Uterus (tissue), 4 donors: ENCODE results near the gene MYL11. TPM values are rescaled to one million over a fixed set of nuclear protein-coding genes. Genes with fewer than 3 reads are reported as not detected.

Source experiments
- DNase-seq, 2 donors: peaks; one replicate each; pipeline ENCODE4 v3.0.0-alpha.2; 2019 to 2020
- H3K27ac ChIP-seq, 2 donors: fragments of 200-600 bp; sonication (generic); 1 replicate in 1 of 2; 2 replicates in 1 of 2; pipeline ENCODE4 v1.5.1; 2016 to 2018
- H3K27me3 ChIP-seq, 2 donors: fragments of 200-600 bp; sonication (generic); one replicate each; pipeline ENCODE4 v1.5.1; 2018 to 2019; ENCODE audit warnings: control low read depth in 1 of 2
- H3K36me3 ChIP-seq, 2 donors: fragments of 200-600 bp; sonication (generic); one replicate each; pipeline ENCODE4 v1.5.1; 2019; ENCODE audit warnings: control low read depth in 1 of 2
- H3K4me1 ChIP-seq, 2 donors: fragments of 200-600 bp; sonication (generic); one replicate each; pipeline ENCODE4 v1.5.1; 2018 to 2019; ENCODE audit warnings: control low read depth in 1 of 2
- H3K4me3 ChIP-seq, 2 donors: fragments of 200-600 bp; sonication (generic); 1 replicate in 1 of 2; 2 replicates in 1 of 2; pipeline ENCODE4 v1.5.1; 2018 to 2019; ENCODE audit warnings: mild to moderate bottlenecking in 1 of 2
- H3K9me3 ChIP-seq, 2 donors: fragments of 200-600 bp; sonication (generic); one replicate each; pipeline ENCODE4 v1.5.1; 2019; ENCODE audit warnings: control low read depth in 1 of 2
- POLR2A ChIP-seq, 2 donors: fragments of 450-650 bp; IDR thresholded peaks; one replicate each; pipeline ENCODE4 v1.6.1; 2016; ENCODE audit warnings: antibody characterized with exemption in 2 of 2, mild to moderate bottlenecking in 1 of 2, moderate library complexity in 1 of 2
- intact Hi-C: fragments of 100-400 bp; cut with DNase I; formaldehyde crosslinking; loops from one replicate; pipeline ENCODE4 v1.15.1; 2023; ENCODE audit warnings: low total_unique reads
- total RNA-seq, 4 donors: library from RNA; depleted of rRNA in 3 of 4; stranded (reverse); fragments of >200 nt in 3 of 4; gene quantifications; one replicate each; pipeline versions ENCODE4 v1.1.0 to v1.2.4, GENCODE V29; 2014 to 2023
- TF ChIP-seq, protein P1 (sequence below), 4 experiments: fragments of 200-600 bp in 2 of 4; fragments of 450-650 bp in 2 of 4; sonication (generic) in 2 of 4; IDR thresholded peaks; one replicate each; pipeline ENCODE4 v1.5.1; 2016 to 2019; ENCODE audit warnings: antibody characterized with exemption in 4 of 4, mild to moderate bottlenecking in 2 of 4, moderate library complexity in 1 of 4
- donor health status: DM: yes; HTN: yes; CAD: no.

The MYL11 gene
- total RNA-seq, 4 donors from 2014 or later: 1.2 TPM; not detected in 3

DNA sequence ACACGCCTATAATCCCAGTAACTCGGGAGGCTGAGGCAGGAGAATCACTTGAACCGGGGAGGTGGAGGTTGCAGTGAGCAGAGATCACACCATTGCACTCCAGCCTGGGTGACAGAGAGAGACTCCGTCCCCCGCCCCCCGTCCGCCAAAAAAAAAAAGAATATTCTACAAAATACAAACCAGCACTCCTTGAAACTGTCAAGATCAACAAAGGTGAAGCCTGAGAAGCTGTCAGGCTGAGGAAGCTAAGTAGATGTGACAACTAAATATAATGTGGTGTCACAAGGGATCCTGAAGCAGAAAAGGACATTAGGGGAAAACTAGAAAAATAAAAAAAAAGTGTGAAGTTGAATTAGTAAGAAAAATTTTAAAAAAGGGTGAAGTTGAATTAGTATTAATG lies 25.7 kb upstream of the MYL11 start:
- Histone ChIP-seq H3K36me3 (no peaks in the 10 kb centered on the region), H3K9me3 (no peaks in the 10 kb centered on the region), H3K4me1 (peaks cover 8 to 13% of the 10 kb centered on the region in 2 donors), H3K27ac (no peak overlapping the region), H3K4me3 (no peak overlapping the region), H3K27me3 (no peaks in the 10 kb centered on the region)
- TF ChIP-seq, protein P1, sequence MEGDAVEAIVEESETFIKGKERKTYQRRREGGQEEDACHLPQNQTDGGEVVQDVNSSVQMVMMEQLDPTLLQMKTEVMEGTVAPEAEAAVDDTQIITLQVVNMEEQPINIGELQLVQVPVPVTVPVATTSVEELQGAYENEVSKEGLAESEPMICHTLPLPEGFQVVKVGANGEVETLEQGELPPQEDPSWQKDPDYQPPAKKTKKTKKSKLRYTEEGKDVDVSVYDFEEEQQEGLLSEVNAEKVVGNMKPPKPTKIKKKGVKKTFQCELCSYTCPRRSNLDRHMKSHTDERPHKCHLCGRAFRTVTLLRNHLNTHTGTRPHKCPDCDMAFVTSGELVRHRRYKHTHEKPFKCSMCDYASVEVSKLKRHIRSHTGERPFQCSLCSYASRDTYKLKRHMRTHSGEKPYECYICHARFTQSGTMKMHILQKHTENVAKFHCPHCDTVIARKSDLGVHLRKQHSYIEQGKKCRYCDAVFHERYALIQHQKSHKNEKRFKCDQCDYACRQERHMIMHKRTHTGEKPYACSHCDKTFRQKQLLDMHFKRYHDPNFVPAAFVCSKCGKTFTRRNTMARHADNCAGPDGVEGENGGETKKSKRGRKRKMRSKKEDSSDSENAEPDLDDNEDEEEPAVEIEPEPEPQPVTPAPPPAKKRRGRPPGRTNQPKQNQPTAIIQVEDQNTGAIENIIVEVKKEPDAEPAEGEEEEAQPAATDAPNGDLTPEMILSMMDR (IDR thresholded peaks at IDR 0.05): no peak
- TF ChIP-seq POLR2A (IDR thresholded peaks at IDR 0.05): no peak
- no peak for DNase-seq
- intact Hi-C loops: no loop called here

DNA sequence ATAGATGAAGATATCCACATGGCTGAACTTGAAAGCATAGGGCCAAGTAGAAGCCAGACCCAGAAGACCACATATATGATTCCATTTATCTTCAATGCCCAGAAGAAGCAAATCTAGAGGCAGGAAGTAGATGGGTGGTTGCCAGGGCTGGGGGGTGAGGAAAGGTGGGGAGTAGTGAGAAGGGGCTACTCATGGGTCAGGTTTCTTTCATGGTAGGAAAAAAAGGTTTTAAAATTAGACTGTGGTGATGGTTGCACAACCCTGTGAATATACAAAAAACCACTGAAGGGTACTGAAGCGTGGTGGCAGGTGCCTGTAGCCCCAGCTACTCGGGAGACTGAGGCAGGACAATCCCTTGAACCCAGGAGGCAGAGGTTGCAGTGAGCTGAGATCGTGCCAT lies 24.9 kb upstream of the MYL11 start:
- no peaks in the 10 kb centered on the region for H3K9me3 ChIP-seq
- TF ChIP-seq, protein P1 (IDR thresholded peaks at IDR 0.05): no peak
- TF ChIP-seq POLR2A (IDR thresholded peaks at IDR 0.05): no peak
- no peaks in the 10 kb centered on the region for H3K27me3 ChIP-seq
- no peaks in the 10 kb centered on the region for H3K36me3 ChIP-seq
- intact Hi-C loops: no loop called here
- H3K4me1 ChIP-seq: peaks cover 13 to 18% of the 10 kb centered on the region in 2 donors
- no peak overlapping the region for H3K4me3 ChIP-seq
- DNase-seq: no peak
- no peak overlapping the region for H3K27ac ChIP-seq

DNA sequence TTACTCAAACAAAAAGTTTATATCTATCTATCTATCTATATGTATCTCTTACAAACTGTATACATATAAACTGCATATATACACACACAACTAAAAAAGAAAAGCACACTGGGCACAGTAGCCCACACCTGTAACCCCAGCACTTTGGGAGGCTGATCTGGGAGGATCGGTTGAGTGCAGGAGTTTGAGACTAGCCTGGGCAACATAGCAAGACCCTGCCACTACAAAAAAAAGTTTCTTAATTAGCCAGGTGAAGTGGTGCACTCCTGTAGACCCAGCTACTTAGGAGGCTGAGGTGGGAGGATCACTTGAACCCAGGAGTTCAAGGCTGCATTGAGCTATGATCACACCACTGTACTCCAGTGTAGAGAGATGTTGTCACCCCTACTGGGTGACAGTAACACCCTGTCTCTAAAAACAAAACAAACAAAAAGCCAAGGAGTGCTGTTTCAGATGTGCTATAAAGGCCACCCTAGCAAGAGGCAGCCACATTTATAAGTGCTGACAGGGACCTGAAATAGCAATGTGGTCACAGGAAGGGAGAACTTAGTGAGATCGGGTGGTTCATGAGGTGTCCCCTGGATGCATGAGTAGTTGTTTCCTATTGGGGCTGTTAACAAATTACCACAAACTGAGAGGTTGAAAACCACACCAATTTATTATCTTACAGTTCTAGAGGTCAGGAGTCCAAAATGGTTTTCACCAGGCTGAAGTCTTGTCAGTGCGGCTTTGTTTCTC lies 24.3 kb upstream of the MYL11 start:
- DNase-seq: no peak
- no peak overlapping the region for H3K27ac ChIP-seq
- intact Hi-C loops: no loop called here
- peaks cover 13 to 18% of the 10 kb centered on the region in 2 donors for H3K4me1 ChIP-seq
- TF ChIP-seq POLR2A (IDR thresholded peaks at IDR 0.05): no peak
- TF ChIP-seq, protein P1 (IDR thresholded peaks at IDR 0.05): no peak
- no peaks in the 10 kb centered on the region for H3K9me3 ChIP-seq
- H3K27me3 ChIP-seq: no peaks in the 10 kb centered on the region
- H3K4me3 ChIP-seq: no peak overlapping the region
- H3K36me3 ChIP-seq: no peaks in the 10 kb centered on the region

DNA sequence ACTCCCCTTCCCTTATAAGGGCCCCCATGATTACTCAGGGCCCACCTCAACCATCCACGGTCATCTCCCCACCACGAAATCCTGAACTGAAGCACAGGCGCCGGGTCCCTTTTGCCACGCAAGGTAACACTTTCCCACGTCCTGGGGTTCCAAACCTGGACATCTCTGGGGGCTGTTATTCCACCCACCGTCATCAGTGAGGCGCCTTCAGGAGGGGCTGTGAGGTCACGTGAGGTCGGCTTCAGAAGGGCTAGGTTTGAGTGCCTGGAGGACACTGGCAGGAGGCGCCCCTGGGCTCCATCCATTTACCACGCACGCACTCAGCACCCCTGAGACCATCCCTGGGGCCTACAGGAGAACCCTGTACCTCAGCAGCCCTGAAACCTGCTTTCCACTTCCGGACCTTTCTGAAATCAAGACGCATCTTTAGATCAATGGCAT lies 23.6 kb upstream of the MYL11 start:
- intact Hi-C loops: no loop called here
- no peaks in the 10 kb centered on the region for H3K27me3 ChIP-seq
- peaks cover 15 to 23% of the 10 kb centered on the region in 2 donors for H3K4me1 ChIP-seq
- H3K9me3 ChIP-seq: no peaks in the 10 kb centered on the region
- no peak for TF ChIP-seq POLR2A (IDR thresholded peaks at IDR 0.05)
- TF ChIP-seq, protein P1 (IDR thresholded peaks at IDR 0.05): no peak
- DNase-seq: no peak
- no peak overlapping the region for H3K27ac ChIP-seq
- no peaks in the 10 kb centered on the region for H3K36me3 ChIP-seq
- no peak overlapping the region for H3K4me3 ChIP-seq

DNA sequence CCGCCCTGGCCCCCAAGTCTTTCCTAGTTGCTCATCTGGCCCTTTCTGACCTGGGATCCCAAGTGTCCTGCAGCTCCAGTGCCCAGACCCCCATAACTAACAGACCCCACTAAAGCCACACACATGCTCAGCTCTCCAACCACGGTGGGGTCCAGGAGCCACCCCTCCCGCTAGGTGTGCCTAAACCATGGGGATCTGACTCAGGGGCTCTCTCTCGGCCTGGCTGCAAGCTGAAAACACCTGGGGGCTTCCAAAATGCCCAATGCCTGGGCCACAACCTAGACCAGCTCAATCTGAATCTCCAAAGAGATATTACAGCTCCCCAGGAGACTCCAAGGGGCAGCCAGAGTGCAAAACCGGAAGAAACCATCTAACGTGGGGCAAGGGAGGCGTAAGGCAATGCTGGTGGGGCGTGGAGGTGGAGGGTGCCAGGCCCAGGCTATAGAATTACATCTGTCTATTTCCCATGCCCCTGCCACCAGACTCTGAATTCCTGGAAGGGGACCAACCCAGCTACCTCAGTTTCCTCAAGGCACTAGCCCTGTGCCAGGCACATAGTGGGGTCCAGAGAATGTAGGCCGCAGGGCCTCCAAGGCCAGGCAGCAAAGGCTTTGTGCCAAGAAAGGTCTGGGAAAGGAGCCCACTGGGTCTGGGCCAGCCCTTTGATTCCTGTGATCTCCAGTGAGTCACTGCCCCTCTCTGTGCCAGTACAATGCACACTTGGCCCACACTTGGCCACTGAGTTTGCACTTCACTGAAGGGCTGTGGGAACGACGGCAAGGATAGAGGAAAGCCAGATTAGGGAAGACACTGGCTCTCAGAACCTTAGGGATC lies 22.8 kb upstream of the MYL11 start:
- H3K36me3 ChIP-seq: no peaks in the 10 kb centered on the region
- intact Hi-C loops: no loop called here
- no peaks in the 10 kb centered on the region for H3K27me3 ChIP-seq
- no peak for TF ChIP-seq POLR2A (IDR thresholded peaks at IDR 0.05)
- TF ChIP-seq, protein P1 (IDR thresholded peaks at IDR 0.05): no peak
- H3K27ac ChIP-seq: peak overlapping the region; percentile 65 to 68
- no peaks in the 10 kb centered on the region for H3K9me3 ChIP-seq
- peak; percentile 86 to 87 for DNase-seq
- peaks cover 18 to 27% of the 10 kb centered on the region in 2 donors for H3K4me1 ChIP-seq
- no peak overlapping the region for H3K4me3 ChIP-seq
